Right ventricle myocardium inferior (tissue), 1 donor: Measurements from ENCODE around the gene SPCS2. TPM values are rescaled to one million over a fixed set of nuclear protein-coding genes. Genes with fewer than 3 reads are reported as not detected.
"Not testable (repeated sequence)": the region's sequence is repeated elsewhere in the genome, so short reads cannot be mapped to it uniquely, and the experiment has no call there.

Source experiments
- ATAC-seq: fragments of 200-7000 bp; cut with Tn5 transposase; one replicate; pipeline ENCODE4 v1.9.1; 2020; ENCODE audit warnings: mild to moderate bottlenecking, moderate library complexity
- DNase-seq: peaks from one replicate; pipeline ENCODE4 v3.0.0; 2021; ENCODE audit errors: missing footprints
- intact Hi-C: fragments of 100-400 bp; cut with DNase I; formaldehyde crosslinking; loops from one replicate; pipeline ENCODE4 v1.11.0; 2022
- total RNA-seq: library from RNA; stranded (reverse); fragmentation: NEBNext Ultra II Directional; extraction: Animal tissue kit (Norgen Biotek cat#: 25700); gene quantifications from one replicate; pipeline ENCODE4 v1.2.1, GENCODE V29; 2021
- donor health status: DM: no; HTN: yes; CAD: no; lungs with severe emphysema.

Gene SPCS2
- total RNA-seq, 1 donor from 2014 or later = 108 TPM

DNA sequence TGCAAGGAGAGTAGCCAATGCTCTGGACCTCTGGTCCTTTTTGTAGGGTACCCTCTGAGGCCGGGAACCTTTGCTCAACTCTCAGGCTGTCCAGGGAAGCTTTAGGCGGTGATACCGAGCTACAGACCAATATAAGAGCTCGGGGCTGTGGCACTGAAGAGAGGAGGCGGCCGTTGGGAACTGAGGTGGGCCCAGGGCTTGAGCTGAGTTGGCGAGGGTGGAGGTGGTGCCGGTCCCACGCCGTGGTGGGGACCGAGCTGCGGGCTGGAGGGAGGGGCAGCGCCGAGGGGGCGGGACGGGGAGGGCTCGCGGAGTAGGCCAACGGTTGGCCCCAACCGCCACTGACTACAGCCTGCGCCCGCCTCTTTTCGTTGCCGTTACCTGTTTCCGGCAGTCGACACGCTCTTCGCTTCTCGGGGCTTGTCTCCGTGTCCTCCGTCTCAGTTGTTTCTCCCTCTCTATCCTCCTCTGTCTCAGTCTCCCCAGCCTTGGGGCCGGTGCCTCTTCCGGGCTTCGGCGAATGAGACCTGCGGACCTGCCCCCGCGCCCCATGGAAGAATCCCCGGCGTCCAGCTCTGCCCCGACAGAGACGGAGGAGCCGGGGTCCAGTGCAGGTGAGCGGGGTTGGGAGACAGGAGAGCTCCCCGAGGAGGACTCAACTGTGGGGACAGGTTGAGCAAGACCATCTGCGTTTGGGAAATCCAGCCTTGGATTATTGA lies 39.6 kb downstream of the SPCS2 start, which contains the start of gene NEU3:
Gene NEU3 (plus strand): TSS at position 393 of the 719 bp plus-strand sequence. CDS start 128 bp downstream, at position 521.
- peak; percentile 86 for DNase-seq
- ATAC-seq = peak; percentile 94
- intact Hi-C loops = no loop called here

DNA sequence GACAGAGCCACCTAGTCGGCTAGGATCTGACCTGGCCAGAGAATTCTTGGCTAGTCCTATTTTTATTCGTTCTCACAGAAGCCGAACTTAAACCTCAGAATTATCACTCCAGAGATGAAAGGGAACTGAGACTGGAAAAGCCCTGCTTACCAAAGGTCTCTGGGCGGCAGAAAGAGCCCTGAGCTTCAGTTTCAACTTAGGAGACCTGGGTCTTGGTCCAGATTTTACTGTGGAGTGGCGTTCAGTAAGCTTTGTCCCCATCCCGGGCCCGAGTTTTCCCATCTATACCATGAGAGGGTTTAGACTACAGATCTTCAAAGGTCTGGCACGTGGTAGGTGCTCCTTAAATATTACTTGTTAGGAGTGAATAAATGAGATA lies 40.2 kb downstream of the SPCS2 start:
- DNase-seq (no peak), ATAC-seq (no peak)
- intact Hi-C loops = no loop called here

DNA sequence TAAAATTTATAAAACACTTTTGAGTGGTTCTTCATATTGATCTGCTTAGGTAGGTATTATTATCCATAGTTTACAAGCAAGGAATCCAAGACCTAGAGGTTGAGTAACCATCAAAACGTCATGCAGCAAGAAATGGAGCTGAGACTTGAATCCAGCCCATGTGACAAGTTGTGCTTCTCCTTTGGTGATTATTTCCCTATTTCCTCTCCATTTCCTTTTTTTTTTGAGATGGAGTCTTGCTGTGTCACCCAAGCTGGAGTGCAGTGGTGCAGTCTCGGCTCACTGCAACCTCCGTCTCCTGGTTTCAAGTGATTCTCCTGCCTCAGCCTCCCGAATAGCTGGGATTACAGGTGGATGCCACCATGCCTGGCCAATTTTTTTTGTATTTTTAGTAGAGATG lies 41.1 kb downstream of the SPCS2 start:
- intact Hi-C loops, DNase-seq, ATAC-seq: not testable (repeated sequence)

DNA sequence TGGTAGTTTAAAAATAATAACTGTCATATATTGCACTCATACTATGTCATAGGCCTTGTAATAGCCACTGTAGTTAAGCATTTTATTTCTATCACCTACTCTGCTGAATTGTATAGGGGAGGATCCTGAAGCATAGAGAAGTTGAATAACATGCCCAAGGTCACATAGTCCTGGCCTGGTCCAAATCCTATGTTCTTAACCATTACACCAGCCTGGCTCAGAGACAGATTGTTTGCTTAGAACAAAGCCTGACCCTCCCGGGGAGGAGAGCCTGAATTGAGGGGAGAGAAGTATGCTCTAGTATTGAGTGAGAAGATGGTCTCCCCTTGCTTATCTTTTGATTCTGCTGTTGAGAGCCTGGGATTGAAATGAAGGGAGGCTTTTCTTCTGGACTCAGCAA lies 41.9 kb downstream of the SPCS2 start:
- ATAC-seq (no peak), DNase-seq (no peak)
- intact Hi-C loops = no loop called here

DNA sequence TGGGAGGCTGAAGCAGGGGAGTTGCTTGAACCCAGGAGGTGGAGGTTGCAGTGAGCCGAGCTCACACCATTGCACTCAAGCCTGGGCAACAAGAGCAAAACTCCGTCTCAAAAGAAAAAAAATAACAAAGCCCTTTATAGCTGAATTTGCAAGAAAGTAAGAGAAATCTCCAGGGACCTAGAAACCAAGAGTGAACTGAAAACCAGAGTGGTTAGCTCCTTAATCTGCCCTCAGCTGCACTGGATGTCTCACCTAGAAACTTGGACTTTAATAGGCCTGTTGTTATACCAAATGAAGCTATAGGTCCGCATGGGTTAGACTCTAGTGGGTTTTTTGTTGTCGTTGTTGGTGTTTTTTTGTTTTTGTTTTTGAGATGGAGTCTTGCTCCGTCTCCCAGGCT lies 43.8 kb downstream of the SPCS2 start:
- ATAC-seq = no peak
- intact Hi-C loops = no loop called here
- DNase-seq = no peak

DNA sequence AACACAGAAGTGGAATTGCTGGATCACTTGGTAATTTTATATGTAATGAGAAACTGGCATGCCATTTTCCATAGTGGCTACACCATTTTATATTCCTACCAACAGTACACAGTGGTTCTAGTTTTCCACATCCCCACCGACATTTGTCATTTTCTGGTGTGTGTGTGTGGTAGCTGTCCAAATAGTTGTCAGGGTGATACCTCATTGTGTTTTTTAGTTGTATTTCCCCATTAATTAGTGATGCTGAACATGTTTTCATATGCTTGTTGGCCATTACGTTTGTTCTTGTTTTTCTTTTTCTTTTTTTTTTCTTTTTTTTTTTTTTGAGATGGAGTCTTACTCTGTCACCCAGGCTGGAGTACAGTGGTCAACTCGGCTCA lies 51.9 kb downstream of the SPCS2 start:
- intact Hi-C loops = no loop called here
- no peak for DNase-seq
- no peak for ATAC-seq

DNA sequence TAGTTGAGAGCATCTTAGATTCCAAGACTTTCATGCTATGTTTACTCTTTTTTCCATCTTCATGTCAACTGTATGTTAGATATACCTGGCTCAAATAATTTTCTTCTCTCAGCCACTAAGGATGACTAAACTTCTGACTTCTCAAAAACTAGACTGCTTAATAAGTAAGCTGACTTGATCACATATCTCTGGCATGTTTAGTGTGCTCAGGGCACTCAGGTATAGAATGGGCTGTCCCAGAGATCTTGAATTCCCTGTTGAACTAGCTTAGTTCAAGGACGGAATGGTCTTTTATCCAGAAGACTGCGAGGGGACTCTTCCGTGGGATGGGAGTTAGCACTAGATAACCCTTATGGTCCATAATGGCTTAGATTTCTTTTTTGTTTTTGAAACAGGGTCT lies 52.6 kb downstream of the SPCS2 start:
- ATAC-seq (no peak), DNase-seq (no peak)
- intact Hi-C loops = no loop called here

DNA sequence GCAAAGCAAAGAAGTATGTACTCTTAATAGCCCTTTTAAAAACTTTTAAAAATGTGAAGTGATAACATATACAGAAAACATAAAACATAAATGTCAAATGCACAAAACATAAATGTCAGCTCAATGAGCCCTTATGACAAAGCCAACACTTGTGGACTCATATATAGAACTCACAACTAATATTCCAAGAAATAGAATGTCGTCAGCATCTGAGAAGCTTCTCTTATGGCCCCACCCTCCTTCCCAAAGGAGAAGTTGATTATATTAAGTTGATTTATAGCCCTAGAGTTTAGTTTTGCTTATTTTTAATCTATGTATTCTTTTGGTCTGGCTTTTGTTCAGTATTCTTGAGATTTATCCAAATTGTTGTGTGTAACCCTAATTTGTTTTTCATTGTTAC lies 53.5 kb downstream of the SPCS2 start:
- intact Hi-C loops = no loop called here
- ATAC-seq (no peak), DNase-seq (no peak)

DNA sequence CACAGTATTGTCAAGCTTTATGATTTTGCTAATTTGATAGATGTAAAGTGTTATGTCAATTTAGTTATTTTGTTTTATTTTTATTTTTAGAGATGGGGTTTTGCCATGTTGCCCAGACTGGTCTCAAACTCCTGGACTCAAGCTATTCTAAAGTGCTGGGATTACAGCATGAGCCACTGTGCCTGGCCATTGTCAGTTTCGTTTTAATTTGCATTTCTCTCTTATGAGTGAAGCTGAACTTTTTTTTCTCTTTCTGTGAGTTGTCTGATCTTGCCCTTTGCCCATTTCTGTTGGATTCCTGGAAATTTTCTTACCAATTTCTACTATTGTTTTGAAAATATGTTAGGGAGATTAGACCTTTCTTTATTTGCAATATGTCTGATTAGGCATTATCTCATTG lies 55.1 kb downstream of the SPCS2 start:
- intact Hi-C loops = no loop called here
- ATAC-seq = no peak
- no peak for DNase-seq

DNA sequence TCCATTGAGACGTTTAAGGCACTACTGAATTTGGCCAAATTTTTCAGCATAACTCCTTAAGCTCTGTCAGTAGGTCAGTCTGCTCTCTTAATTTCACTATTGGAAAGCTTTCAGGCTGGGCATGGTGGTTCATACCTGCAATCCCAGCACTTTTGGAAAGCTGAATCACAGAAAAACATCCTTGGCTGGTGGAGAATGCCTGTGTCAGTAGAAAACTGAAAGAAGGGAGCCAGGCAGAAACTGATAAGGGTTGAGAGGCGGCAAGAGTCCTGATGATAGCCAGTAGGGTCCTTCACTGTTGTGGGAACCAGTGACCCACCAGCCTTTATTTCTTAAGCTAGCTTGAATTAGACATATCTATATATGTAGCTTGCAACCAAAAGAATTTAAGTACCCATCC lies 62.3 kb downstream of the SPCS2 start:
- intact Hi-C loops = no loop called here
- no peak for DNase-seq
- no peak for ATAC-seq

DNA sequence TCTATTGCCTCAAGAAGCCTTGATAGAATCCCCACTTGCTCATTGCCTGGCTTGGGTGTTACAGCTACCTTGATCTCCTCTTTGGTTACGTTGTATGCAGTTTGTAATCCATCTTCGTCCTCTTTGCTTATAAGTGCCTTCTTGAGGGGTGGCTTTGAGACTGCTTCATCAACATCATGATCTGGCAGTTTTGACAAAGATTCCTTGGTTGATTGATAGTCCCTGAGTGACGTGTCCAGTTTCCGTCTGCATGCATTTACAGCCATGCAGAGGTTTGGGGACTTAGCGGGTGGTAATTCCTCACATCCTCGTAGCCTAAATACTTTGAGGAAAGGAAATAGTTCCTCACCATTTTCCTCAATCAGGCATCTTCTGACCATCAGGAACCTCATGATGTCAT lies 62.8 kb downstream of the SPCS2 start:
- DNase-seq (no peak), ATAC-seq (no peak)
- intact Hi-C loops = no loop called here

DNA sequence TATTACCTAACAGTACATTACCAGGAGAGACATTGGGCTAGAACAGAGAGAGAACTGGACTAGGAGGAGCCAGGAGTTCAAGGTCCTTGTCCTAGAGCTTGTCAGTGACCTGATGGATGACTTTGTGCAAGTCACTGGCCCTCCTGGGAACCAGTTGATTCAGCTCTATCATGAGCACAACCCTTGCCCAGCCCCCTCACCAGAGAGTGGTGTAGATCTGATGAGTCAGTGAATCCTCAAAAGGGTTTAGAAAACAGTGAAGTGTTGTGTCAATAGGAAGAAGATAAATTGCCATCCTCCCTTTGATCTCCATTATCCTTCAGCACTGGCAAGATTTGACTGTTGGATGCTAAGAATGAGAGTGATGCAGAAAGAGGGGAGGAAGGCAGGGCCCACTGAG lies 64.0 kb downstream of the SPCS2 start:
- ATAC-seq (no peak), DNase-seq (no peak)
- intact Hi-C loops = no loop called here

DNA sequence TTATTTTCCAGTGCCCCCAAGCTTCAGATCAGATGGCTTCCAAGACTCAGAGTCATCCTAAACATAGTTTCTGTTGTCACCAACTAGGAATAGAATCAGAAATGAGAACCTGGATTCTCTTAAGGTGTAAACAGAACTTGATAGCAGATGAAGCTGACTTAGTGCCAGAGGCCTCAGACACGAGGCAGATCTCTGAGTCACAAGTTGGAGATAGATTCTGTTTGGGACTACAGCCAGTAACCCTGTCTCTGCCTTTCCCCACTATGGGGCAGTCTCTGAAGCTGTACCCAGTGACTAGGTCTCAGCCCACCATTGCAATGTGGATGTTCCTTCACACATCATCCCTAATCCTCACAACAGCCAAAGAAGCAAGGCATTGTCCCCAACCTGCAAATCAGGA lies 65.1 kb downstream of the SPCS2 start:
- ATAC-seq (peak; percentile 66), DNase-seq (no peak)
- intact Hi-C loops = no loop called here

DNA sequence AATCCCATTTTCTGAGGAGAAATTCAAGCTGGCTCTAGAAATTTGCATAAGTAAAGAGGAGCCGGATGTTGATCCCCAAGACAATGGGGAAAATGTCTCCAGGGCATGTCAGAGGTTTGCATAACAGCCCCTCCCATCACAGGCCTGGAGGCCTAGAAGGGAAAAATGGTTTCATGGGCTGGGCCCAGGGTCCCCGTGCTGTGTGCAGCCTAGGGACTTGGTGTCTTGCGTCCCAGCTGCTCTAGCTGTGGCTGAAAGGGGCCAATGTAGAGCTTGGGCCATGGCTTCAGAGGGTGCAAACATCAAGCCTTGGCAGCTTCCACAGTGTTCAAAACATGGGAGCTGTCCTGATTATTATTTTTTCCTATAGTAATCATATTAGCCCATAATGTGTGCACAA lies 70.1 kb downstream of the SPCS2 start:
- intact Hi-C loops, ATAC-seq, DNase-seq: not testable (repeated sequence)

DNA sequence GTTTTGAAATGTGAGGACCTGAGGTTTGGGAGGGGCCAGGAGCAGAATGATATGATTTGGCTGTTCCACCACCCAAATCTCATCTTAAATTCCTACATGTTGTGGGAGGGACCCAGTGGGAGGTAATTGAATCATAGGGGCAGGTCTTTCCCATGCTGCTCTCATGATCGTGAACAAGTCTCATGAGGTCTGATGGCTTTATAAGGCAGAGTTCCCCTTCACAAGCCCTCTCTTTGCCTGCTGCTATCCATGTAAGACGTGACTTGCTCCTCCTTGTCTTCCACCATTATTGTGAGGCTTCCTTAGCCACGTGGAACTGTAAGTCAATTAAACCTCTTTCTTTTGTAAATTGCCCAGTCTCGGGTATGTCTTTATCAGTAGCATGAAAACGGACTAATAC lies 71.3 kb downstream of the SPCS2 start:
- intact Hi-C loops, DNase-seq, ATAC-seq: not testable (repeated sequence)

DNA sequence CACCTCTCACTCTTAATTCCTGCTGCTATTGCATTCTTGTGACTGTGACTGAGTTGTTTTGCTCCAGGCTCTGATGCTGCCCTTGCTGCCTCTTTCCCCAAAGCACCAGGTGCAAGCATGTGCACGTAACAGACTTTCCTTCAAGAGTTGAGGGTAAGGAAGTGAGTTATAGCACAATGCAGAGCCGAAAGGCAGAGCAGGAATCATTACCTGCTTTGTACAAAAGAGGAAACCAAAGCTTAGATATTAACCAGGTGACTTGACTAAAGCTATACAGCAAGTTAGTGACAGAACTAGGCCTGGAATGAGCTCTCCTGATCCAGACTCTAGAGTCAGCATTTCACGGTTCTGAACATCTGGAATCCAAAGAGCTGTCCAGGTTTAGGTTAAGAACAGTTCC lies 73.2 kb downstream of the SPCS2 start:
- DNase-seq = no peak
- intact Hi-C loops = loop anchor here (2.0 kb wide), 1 partner anchor 227 kb away; no protein-coding TSS in a partner anchor
- ATAC-seq = no peak

DNA sequence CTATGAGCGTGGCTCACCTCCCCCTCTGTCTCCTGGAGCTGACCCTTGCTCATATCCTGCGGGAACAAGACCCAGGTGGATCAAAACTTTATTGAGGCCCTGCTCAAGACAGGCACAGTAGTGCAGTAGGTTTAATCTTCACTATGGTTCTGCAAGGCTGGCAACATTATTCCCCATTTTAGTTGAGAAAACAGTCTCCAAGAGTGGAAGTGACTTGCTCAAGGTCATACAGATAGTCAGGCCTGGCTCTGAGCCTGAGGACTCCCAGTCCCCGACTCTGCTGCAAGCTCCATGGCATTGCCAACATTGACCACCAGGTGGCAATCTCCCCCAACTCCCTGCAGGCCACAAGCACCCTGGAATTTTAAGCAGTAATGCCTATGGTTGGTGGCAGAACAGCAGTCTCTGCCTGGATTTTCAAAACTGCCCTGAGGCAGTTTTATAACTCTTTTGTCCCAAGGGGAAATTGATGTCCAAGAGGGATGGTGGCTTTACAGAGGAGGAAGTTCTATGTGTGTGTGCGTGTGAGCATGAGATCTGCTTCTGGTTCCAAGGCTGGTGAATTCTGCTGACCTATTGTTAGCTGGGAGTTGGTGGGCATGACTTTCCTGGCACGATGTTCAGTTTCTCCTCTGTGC lies 73.8 kb downstream of the SPCS2 start:
- DNase-seq (peak; percentile 75), ATAC-seq (peak; percentile 88)
- intact Hi-C loops = loop anchor here (2.0 kb wide), 1 partner anchor 226 kb away; no protein-coding TSS in a partner anchor

DNA sequence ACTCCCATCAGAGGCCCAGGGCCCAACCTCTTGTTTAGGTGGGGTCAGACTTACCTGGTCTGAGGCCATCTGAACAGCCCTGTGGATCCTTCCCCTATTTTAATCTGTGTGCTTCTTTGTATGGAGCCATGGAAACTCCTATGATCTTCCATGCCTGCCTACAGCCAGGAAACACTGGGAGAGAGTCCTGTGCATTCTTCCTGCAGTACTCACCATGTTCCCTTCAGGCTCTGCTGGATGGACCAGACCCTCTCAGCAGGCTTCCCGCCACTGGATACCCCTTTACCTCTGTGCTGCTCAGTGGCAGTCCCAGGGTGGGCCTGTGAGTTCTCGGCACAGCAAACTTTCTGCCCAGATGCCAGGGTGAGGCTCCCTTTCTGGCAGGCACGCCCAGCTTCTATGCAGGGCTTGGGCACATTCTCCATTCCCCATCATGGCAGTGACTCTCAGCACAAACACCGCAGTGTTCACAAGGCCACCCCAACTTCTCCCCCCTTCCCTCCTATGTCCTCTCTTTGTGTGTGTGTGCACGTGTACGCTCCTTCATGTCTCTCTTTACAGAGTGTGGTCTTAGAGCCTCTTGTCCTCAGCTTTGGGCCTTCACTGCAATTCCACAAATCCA lies 74.5 kb downstream of the SPCS2 start:
- no peak for ATAC-seq
- intact Hi-C loops = loop anchor here (2.0 kb wide), 1 partner anchor 225 kb away; no protein-coding TSS in a partner anchor
- no peak for DNase-seq

DNA sequence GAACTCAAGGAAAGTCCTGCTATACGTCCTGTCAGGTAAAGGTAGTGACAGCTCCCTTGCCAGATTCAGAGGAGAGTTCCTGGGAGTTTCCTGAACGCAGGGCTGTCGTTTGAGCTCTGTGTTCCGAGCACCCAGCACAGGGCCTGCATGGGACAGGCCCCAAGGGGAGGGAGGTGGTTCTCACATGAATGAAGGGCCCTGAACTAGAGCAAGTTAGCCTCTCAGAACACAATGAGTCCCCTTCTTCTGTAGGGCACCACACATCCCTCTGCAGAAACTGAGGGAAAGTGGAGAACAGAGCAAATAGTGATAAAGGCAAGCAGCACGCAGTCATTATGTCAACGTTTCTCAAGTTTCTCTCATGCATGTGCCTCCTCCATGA lies 75.0 kb downstream of the SPCS2 start:
- intact Hi-C loops = no loop called here
- no peak for ATAC-seq
- no peak for DNase-seq

DNA sequence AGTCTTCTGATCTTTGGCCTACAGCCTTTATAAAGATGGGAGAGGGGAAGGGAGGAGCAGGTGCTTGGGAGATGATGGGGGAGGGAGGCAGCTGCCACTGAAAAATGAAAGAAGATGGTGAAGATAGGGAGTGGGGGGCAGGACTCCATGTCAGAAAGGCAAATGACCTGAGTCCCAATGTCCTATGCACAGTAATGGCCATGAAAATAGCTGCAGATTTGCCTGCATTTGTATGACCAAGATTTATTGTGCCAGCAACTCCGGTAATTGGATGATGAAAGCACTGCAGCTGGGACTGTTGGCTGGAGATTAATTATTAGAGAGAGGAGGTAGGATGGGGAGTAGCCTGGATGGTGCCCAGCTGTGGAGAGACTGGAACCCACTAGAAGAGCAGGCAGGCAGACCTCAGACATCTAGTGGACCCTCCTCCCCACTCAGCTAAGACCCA lies 75.7 kb downstream of the SPCS2 start:
- ATAC-seq (no peak), DNase-seq (no peak)
- intact Hi-C loops = no loop called here
